HepG2 (cell line): ENCODE results near the gene C14orf93. TPM values are rescaled to one million over a fixed set of nuclear protein-coding genes. Genes with fewer than 3 reads are reported as not detected.

Experiments
- EEA1 ChIP-seq: sonication (generic); formaldehyde crosslinking; IDR thresholded peaks from 2 replicates; pipeline ENCODE4 v1.5.1; 2020; ENCODE audit warnings: mild to moderate bottlenecking, missing genetic modification reagents, borderline replicate concordance
- GTF2F1 ChIP-seq: fragments of 150-350 bp; IDR thresholded peaks from 2 replicates; pipeline ENCODE4 v1.6.1; 2014; ENCODE audit warnings: low read length
- HOXA3 ChIP-seq: sonication (generic); formaldehyde crosslinking; IDR thresholded peaks from 2 replicates; pipeline ENCODE4 v1.5.0; 2020; ENCODE audit warnings: missing genetic modification reagents
- ISX ChIP-seq: sonication (generic); formaldehyde crosslinking; conservative IDR thresholded peaks from 2 replicates; pipeline ENCODE4 v1.5.0; 2020; ENCODE audit warnings: missing genetic modification reagents
- KDM6A ChIP-seq: IDR thresholded peaks from 2 replicates; pipeline ENCODE4 v1.6.1; 2016; ENCODE audit warnings: low read depth
- MTA3 ChIP-seq: sonication (generic); formaldehyde crosslinking; IDR thresholded peaks from 2 replicates; pipeline ENCODE4 v1.4.0; 2020; ENCODE audit warnings: missing genetic modification reagents
- NFE2L1 ChIP-seq: sonication (generic); formaldehyde crosslinking; IDR thresholded peaks from 2 replicates; pipeline ENCODE4 v1.4.0; 2020; ENCODE audit warnings: missing genetic modification reagents, mild to moderate bottlenecking, borderline replicate concordance
- RFX1 ChIP-seq: fragments of 450-650 bp; IDR thresholded peaks from 2 replicates; pipeline ENCODE4 v1.6.1; 2017
- TARDBP ChIP-seq: sonication (generic); formaldehyde crosslinking; IDR thresholded peaks from 2 replicates; pipeline ENCODE4 v1.8.0; 2022; ENCODE audit warnings: mild to moderate bottlenecking, missing genetic modification reagents
- TRIM24 ChIP-seq: sonication (generic); formaldehyde crosslinking; IDR thresholded peaks from 2 replicates; pipeline ENCODE4 v1.8.0; 2022; ENCODE audit warnings: mild to moderate bottlenecking, missing genetic modification reagents
- U2AF1 ChIP-seq: fragments of 200-400 bp; formaldehyde crosslinking; optimal IDR thresholded peaks from 2 replicates; pipeline ENCODE3; 2017; ENCODE audit warnings: mild to moderate bottlenecking, low read depth, low read length
- ZIK1 ChIP-seq: sonication (generic); formaldehyde crosslinking; IDR thresholded peaks from 2 replicates; pipeline ENCODE4 v1.5.0; 2020; ENCODE audit warnings: mild to moderate bottlenecking, low read depth, missing genetic modification reagents, borderline replicate concordance
- ZNF253 ChIP-seq: sonication (generic); formaldehyde crosslinking; IDR thresholded peaks from 2 replicates; pipeline ENCODE4 v1.8.0; 2022; ENCODE audit warnings: mild to moderate bottlenecking, missing genetic modification reagents, borderline replicate concordance
- ZNF264 ChIP-seq: sonication (generic); formaldehyde crosslinking; IDR thresholded peaks from 2 replicates; pipeline ENCODE4 v1.4.0; 2020; ENCODE audit warnings: missing genetic modification reagents
- ZNF496 ChIP-seq: sonication (generic); formaldehyde crosslinking; IDR thresholded peaks from 2 replicates; pipeline ENCODE4 v1.8.1; 2023; ENCODE audit warnings: mild to moderate bottlenecking, moderate library complexity, missing genetic modification reagents; ENCODE audit not compliant: insufficient replicate concordance
- polyA plus RNA-seq, 8 experiments: library from polyadenylated mRNA; depleted of rRNA in 3 of 8; stranded (reverse) in 7 of 8; unstranded in 1 of 8; fragments of >200 nt; fragmentation: Illumina TruSeq in 4 of 8; extraction: Trizol in 4 of 8; gene quantifications; 2 replicates each; pipeline versions ENCODE4 v1.2.1 to v1.2.3, GENCODE V29; 2011 to 2016; ENCODE audit warnings: low read depth in 4 of 8, missing spikeins in 1 of 8, mixed read lengths in 1 of 8; ENCODE audit not compliant: insufficient read depth in 1 of 8
- total RNA-seq, 5 experiments: library from RNA; depleted of rRNA; stranded (reverse); fragments of >200 nt; fragmentation: Illumina TruSeq; extraction: Trizol; gene quantifications; 2 replicates each; pipeline ENCODE4 v1.2.3, GENCODE V29; 2016; ENCODE audit warnings: low read depth in 1 of 5
- TF ChIP-seq, protein P1 (sequence below): sonication (generic); formaldehyde crosslinking; IDR thresholded peaks from 2 replicates; pipeline ENCODE4 v1.4.0; 2020; ENCODE audit warnings: missing genetic modification reagents
- TF ChIP-seq, protein P2 (sequence below): IDR thresholded peaks from 2 replicates; pipeline ENCODE4 v1.6.1; 2016; ENCODE audit warnings: low read depth, borderline replicate concordance
- TF ChIP-seq, protein P3 (sequence below): sonication (generic); formaldehyde crosslinking; IDR thresholded peaks from one replicate; pipeline ENCODE4 v1.5.1; 2020; ENCODE audit warnings: mild to moderate bottlenecking, missing genetic modification reagents; ENCODE audit errors: not compliant biosample characterization

C14orf93 gene
- total and polyA plus RNA-seq, 2 of the 13 experiments (the other 11 are each of a cell fraction or from before 2014, with no cell fraction given), result 11.4 to 22.5 TPM

DNA sequence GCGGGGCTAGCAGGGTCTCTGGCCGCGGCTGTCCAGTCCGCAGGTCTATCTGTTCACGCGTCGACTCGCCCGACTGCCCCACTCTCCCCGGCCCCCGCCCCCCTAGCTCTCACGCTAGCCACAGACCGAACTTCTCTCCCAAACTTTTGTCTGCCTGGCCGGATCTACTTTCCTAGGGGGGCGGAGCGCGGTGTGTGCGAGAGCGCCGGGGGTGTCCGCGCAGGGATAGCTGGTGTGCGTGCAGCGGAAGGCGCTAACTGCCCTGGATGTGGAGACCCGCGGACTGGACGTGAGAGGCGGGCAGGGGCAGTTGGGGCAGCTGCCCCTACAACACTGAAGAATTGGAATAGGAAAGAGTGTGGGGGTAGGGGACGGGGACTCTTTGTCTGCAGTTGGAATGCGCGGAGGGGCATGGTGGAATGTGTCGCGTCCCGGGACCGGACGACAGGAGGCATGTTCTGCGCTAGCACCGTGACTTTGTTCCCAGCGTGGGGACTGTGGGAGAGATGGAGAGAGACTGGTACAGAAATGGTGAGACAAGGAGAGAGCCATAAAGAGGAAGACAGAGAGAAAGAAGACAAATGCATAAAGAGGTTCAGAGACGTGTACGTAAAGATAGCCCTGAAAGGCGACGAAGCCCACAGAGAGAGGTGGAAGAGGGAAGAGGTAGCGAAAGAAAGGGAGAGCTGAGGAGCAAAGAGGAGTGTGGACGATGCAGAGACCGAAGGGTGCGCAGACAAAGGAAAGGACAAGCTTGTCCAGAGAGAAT is 27.3 kb downstream of the C14orf93 start, which contains the start of gene AJUBA (continued):
- TF ChIP-seq EEA1 (CRISPR knock-in tag) (peak; percentile 84), NFE2L1 (CRISPR knock-in tag) (peak; percentile 30; the same call in 1 of the 2 replicates), ZIK1 (CRISPR knock-in tag) (peak; percentile 97), TRIM24 (CRISPR knock-in tag) (no peak), HOXA3 (CRISPR knock-in tag) (no peak), KDM6A (peak; percentile 45; the same call in 1 of the 2 replicates), MTA3 (CRISPR knock-in tag) (no peak), ISX (CRISPR knock-in tag) (no peak), GTF2F1 (peak; percentile 23; the same call in 1 of the 2 replicates), U2AF1 (peak; percentile 95), ZNF253 (CRISPR knock-in tag) (no peak), ZNF496 (CRISPR knock-in tag) (no peak), ZNF264 (no peak), TARDBP (no peak), RFX1 (no peak)
- TF ChIP-seq, protein P1, sequence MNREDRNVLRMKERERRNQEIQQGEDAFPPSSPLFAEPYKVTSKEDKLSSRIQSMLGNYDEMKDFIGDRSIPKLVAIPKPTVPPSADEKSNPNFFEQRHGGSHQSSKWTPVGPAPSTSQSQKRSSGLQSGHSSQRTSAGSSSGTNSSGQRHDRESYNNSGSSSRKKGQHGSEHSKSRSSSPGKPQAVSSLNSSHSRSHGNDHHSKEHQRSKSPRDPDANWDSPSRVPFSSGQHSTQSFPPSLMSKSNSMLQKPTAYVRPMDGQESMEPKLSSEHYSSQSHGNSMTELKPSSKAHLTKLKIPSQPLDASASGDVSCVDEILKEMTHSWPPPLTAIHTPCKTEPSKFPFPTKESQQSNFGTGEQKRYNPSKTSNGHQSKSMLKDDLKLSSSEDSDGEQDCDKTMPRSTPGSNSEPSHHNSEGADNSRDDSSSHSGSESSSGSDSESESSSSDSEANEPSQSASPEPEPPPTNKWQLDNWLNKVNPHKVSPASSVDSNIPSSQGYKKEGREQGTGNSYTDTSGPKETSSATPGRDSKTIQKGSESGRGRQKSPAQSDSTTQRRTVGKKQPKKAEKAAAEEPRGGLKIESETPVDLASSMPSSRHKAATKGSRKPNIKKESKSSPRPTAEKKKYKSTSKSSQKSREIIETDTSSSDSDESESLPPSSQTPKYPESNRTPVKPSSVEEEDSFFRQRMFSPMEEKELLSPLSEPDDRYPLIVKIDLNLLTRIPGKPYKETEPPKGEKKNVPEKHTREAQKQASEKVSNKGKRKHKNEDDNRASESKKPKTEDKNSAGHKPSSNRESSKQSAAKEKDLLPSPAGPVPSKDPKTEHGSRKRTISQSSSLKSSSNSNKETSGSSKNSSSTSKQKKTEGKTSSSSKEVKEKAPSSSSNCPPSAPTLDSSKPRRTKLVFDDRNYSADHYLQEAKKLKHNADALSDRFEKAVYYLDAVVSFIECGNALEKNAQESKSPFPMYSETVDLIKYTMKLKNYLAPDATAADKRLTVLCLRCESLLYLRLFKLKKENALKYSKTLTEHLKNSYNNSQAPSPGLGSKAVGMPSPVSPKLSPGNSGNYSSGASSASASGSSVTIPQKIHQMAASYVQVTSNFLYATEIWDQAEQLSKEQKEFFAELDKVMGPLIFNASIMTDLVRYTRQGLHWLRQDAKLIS, result peak; percentile 84; the same call in 1 of the 2 replicates
- TF ChIP-seq, protein P2, sequence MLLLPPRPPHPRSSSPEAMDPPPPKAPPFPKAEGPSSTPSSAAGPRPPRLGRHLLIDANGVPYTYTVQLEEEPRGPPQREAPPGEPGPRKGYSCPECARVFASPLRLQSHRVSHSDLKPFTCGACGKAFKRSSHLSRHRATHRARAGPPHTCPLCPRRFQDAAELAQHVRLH (CRISPR knock-in tag), result peak; percentile 69
- TF ChIP-seq, protein P3, sequence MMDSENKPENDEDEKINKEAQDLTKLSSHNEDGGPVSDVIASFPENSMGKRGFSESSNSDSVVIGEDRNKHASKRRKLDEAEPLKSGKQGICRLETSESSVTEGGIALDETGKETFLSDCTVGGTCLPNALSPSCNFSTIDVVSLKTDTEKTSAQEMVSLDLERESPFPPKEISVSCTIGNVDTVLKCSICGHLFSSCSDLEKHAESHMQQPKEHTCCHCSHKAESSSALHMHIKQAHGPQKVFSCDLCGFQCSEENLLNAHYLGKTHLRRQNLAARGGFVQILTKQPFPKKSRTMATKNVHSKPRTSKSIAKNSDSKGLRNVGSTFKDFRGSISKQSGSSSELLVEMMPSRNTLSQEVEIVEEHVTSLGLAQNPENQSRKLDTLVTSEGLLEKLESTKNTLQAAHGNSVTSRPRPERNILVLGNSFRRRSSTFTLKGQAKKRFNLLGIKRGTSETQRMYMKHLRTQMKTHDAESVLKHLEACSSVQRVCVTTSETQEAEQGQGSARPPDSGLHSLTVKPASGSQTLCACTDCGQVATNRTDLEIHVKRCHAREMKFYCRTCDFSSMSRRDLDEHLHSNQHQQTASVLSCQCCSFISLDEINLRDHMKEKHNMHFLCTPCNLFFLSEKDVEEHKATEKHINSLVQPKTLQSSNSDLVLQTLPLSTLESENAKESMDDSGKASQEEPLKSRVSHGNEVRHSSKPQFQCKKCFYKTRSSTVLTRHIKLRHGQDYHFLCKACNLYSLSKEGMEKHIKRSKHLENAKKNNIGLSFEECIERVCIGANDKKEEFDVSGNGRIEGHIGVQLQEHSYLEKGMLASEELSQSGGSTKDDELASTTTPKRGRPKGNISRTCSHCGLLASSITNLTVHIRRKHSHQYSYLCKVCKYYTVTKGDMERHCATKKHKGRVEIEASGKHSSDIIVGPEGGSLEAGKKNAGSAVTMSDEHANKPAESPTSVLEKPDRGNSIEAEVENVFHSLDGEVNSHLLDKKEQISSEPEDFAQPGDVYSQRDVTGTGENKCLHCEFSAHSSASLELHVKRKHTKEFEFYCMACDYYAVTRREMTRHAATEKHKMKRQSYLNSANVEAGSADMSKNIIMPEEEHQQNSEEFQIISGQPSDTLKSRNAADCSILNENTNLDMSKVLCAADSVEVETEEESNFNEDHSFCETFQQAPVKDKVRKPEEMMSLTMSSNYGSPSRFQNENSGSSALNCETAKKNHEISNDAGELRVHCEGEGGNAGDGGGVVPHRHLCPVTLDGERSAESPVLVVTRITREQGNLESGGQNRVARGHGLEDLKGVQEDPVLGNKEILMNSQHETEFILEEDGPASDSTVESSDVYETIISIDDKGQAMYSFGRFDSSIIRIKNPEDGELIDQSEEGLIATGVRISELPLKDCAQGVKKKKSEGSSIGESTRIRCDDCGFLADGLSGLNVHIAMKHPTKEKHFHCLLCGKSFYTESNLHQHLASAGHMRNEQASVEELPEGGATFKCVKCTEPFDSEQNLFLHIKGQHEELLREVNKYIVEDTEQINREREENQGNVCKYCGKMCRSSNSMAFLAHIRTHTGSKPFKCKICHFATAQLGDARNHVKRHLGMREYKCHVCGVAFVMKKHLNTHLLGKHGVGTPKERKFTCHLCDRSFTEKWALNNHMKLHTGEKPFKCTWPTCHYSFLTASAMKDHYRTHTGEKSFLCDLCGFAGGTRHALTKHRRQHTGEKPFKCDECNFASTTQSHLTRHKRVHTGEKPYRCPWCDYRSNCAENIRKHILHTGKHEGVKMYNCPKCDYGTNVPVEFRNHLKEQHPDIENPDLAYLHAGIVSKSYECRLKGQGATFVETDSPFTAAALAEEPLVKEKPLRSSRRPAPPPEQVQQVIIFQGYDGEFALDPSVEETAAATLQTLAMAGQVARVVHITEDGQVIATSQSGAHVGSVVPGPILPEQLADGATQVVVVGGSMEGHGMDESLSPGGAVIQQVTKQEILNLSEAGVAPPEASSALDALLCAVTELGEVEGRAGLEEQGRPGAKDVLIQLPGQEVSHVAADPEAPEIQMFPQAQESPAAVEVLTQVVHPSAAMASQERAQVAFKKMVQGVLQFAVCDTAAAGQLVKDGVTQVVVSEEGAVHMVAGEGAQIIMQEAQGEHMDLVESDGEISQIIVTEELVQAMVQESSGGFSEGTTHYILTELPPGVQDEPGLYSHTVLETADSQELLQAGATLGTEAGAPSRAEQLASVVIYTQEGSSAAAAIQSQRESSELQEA (CRISPR knock-in tag), result peak; percentile 83
